ENCODE data around the gene DSCAML1.

Gene DSCAML1

DNA sequence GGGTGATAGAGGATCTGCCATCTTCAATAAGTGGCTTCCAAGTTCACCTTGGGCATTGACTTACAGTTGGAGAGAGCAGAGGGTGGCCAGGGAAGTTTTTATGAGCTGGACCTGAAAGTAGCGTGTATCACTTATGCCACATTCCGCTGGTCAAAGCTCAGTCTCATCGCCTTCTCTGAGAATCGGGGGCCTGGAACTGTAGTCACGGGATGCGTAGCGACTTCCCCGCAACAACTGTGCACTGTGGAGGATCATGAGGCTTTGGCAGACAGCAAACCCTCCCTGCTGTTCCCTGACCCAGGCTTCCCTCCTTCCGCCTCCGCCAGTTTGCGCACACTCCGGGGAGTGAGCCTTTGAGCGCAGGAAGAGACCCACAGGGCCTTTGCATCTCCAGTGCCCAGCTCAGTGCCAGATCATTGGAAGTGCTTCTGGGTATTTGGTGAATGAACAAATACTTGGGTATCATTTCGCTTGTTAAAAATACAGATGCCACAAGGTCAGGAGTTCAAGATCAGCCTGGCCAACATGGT, 373.9 kb downstream of the DSCAML1 start:
- H3K4me3 ChIP-seq (ENCODE audit: low read depth, low read length): no peak overlapping the region
- peaks cover 5% of the 10 kb centered on the region for H3K4me1 ChIP-seq (ENCODE audit: control insufficient read depth, insufficient read depth, low read length)
- H3K27me3 ChIP-seq (ENCODE audit: control insufficient read depth, insufficient read depth, low read length): no peaks in the 10 kb centered on the region
- no peaks in the 10 kb centered on the region for H3K36me3 ChIP-seq (ENCODE audit: control insufficient read depth, insufficient read depth, low read length)
- no peaks in the 10 kb centered on the region for H3K9me3 ChIP-seq (ENCODE audit: control insufficient read depth, insufficient read depth, low read length)
- H3K9ac ChIP-seq (ENCODE audit: low read depth, low read length): no peak overlapping the region

GRCh38 chr11:117421476-117421875, 375.5 kb downstream of the DSCAML1 start:
- Histone ChIP-seq H3K4me1 (ENCODE audit: control insufficient read depth, insufficient read depth, low read length) (peaks cover 3% of the 10 kb centered on the region), H3K27me3 (ENCODE audit: control insufficient read depth, insufficient read depth, low read length) (no peaks in the 10 kb centered on the region), H3K9ac (ENCODE audit: low read depth, low read length) (no peak overlapping the region), H3K9me3 (ENCODE audit: control insufficient read depth, insufficient read depth, low read length) (no peaks in the 10 kb centered on the region), H3K36me3 (ENCODE audit: control insufficient read depth, insufficient read depth, low read length) (no peaks in the 10 kb centered on the region), H3K4me3 (ENCODE audit: low read depth, low read length) (no peak overlapping the region)

DNA sequence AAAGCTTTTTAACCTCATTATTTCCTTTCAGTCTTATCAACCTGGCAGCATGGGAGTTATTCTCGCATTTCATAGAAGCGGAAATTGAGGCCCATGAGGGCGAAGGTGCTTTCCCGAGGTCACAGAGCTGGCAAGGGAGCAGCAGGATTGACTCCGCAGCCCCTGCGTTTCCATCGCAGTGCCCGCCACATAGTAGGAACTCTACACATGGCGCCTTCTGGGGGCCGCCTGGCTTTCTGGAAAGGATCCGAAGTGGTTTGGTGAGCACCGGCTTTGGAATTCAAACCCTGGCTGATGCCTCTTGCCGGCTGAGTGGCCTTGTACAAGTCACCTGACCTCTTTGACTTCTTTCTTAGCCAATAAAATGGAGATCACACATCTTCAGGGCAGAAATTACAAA, 376.0 kb downstream of the DSCAML1 start:
- H3K27me3 ChIP-seq (ENCODE audit: control insufficient read depth, insufficient read depth, low read length): no peaks in the 10 kb centered on the region
- no peak overlapping the region for H3K4me3 ChIP-seq (ENCODE audit: low read depth, low read length)
- peaks cover 2% of the 10 kb centered on the region for H3K4me1 ChIP-seq (ENCODE audit: control insufficient read depth, insufficient read depth, low read length)
- H3K36me3 ChIP-seq (ENCODE audit: control insufficient read depth, insufficient read depth, low read length): no peaks in the 10 kb centered on the region
- no peak overlapping the region for H3K9ac ChIP-seq (ENCODE audit: low read depth, low read length)
- no peaks in the 10 kb centered on the region for H3K9me3 ChIP-seq (ENCODE audit: control insufficient read depth, insufficient read depth, low read length)

GRCh38 chr11:117420598-117420997, 376.4 kb downstream of the DSCAML1 start:
- Histone ChIP-seq H3K27me3 (ENCODE audit: control insufficient read depth, insufficient read depth, low read length) (no peaks in the 10 kb centered on the region), H3K4me1 (ENCODE audit: control insufficient read depth, insufficient read depth, low read length) (no peaks in the 10 kb centered on the region), H3K36me3 (ENCODE audit: control insufficient read depth, insufficient read depth, low read length) (no peaks in the 10 kb centered on the region), H3K9ac (ENCODE audit: low read depth, low read length) (no peak overlapping the region), H3K9me3 (ENCODE audit: control insufficient read depth, insufficient read depth, low read length) (no peaks in the 10 kb centered on the region), H3K4me3 (ENCODE audit: low read depth, low read length) (no peak overlapping the region)

- Histone ChIP-seq H3K9ac (ENCODE audit: low read depth, low read length) (no peak overlapping the region), H3K9me3 (ENCODE audit: control insufficient read depth, insufficient read depth, low read length) (no peaks in the 10 kb centered on the region), H3K27me3 (ENCODE audit: control insufficient read depth, insufficient read depth, low read length) (no peaks in the 10 kb centered on the region), H3K4me1 (ENCODE audit: control insufficient read depth, insufficient read depth, low read length) (no peaks in the 10 kb centered on the region), H3K4me3 (ENCODE audit: low read depth, low read length) (no peak overlapping the region), H3K36me3 (ENCODE audit: control insufficient read depth, insufficient read depth, low read length) (no peaks in the 10 kb centered on the region)
Observed at GRCh38 chr11:117420143-117420485, 376.9 kb downstream of the DSCAML1 start.

- Histone ChIP-seq H3K36me3 (ENCODE audit: control insufficient read depth, insufficient read depth, low read length) (no peaks in the 10 kb centered on the region), H3K27me3 (ENCODE audit: control insufficient read depth, insufficient read depth, low read length) (no peaks in the 10 kb centered on the region), H3K9me3 (ENCODE audit: control insufficient read depth, insufficient read depth, low read length) (no peaks in the 10 kb centered on the region), H3K9ac (ENCODE audit: low read depth, low read length) (no peak overlapping the region), H3K4me3 (ENCODE audit: low read depth, low read length) (no peak overlapping the region), H3K4me1 (ENCODE audit: control insufficient read depth, insufficient read depth, low read length) (no peaks in the 10 kb centered on the region)
Observed at GRCh38 chr11:117419482-117420142, 377.4 kb downstream of the DSCAML1 start.

GRCh38 chr11:117418737-117419481, 378.1 kb downstream of the DSCAML1 start:
- H3K4me1 ChIP-seq (ENCODE audit: control insufficient read depth, insufficient read depth, low read length): no peaks in the 10 kb centered on the region
- no peak overlapping the region for H3K9ac ChIP-seq (ENCODE audit: low read depth, low read length)
- no peak overlapping the region for H3K4me3 ChIP-seq (ENCODE audit: low read depth, low read length)
- H3K9me3 ChIP-seq (ENCODE audit: control insufficient read depth, insufficient read depth, low read length): no peaks in the 10 kb centered on the region
- no peaks in the 10 kb centered on the region for H3K36me3 ChIP-seq (ENCODE audit: control insufficient read depth, insufficient read depth, low read length)
- no peaks in the 10 kb centered on the region for H3K27me3 ChIP-seq (ENCODE audit: control insufficient read depth, insufficient read depth, low read length)

GRCh38 chr11:117417856-117418255, 379.2 kb downstream of the DSCAML1 start:
- no peaks in the 10 kb centered on the region for H3K27me3 ChIP-seq (ENCODE audit: control insufficient read depth, insufficient read depth, low read length)
- H3K9me3 ChIP-seq (ENCODE audit: control insufficient read depth, insufficient read depth, low read length): no peaks in the 10 kb centered on the region
- H3K9ac ChIP-seq (ENCODE audit: low read depth, low read length): no peak overlapping the region
- H3K4me1 ChIP-seq (ENCODE audit: control insufficient read depth, insufficient read depth, low read length): no peaks in the 10 kb centered on the region
- no peak overlapping the region for H3K4me3 ChIP-seq (ENCODE audit: low read depth, low read length)
- no peaks in the 10 kb centered on the region for H3K36me3 ChIP-seq (ENCODE audit: control insufficient read depth, insufficient read depth, low read length)

DNA sequence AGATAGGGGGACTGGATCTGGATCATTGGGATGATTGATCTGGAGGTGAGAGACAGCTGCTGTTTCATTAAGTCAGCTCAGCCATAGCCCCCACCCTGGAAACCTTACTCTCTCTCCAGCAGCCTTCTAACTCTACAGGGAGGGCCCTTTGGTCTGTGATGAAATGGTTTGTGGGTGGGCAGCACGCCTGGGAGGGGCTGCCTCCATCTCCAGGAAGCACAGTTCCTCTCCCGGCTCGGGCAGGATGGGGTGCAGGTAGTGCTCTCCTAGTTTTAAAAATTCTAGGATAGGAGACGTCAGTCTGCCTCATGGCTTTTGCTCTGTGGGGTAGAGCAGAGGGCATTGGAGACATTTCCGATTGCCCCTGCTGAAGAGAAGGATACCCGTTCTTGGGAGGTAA, 379.7 kb downstream of the DSCAML1 start:
- Histone ChIP-seq H3K9me3 (ENCODE audit: control insufficient read depth, insufficient read depth, low read length) (no peaks in the 10 kb centered on the region), H3K9ac (ENCODE audit: low read depth, low read length) (no peak overlapping the region), H3K4me3 (ENCODE audit: low read depth, low read length) (no peak overlapping the region), H3K36me3 (ENCODE audit: control insufficient read depth, insufficient read depth, low read length) (no peaks in the 10 kb centered on the region), H3K27me3 (ENCODE audit: control insufficient read depth, insufficient read depth, low read length) (no peaks in the 10 kb centered on the region), H3K4me1 (ENCODE audit: control insufficient read depth, insufficient read depth, low read length) (no peaks in the 10 kb centered on the region)

GRCh38 chr11:117415358-117415896, 381.6 kb downstream of the DSCAML1 start:
- Histone ChIP-seq H3K9ac (ENCODE audit: low read depth, low read length) (no peak overlapping the region), H3K4me3 (ENCODE audit: low read depth, low read length) (no peak overlapping the region), H3K27me3 (ENCODE audit: control insufficient read depth, insufficient read depth, low read length) (no peaks in the 10 kb centered on the region), H3K36me3 (ENCODE audit: control insufficient read depth, insufficient read depth, low read length) (no peaks in the 10 kb centered on the region), H3K4me1 (ENCODE audit: control insufficient read depth, insufficient read depth, low read length) (peaks cover 2% of the 10 kb centered on the region), H3K9me3 (ENCODE audit: control insufficient read depth, insufficient read depth, low read length) (no peaks in the 10 kb centered on the region)

GRCh38 chr11:117414724-117415123, 382.3 kb downstream of the DSCAML1 start:
- Histone ChIP-seq H3K27me3 (ENCODE audit: control insufficient read depth, insufficient read depth, low read length) (no peaks in the 10 kb centered on the region), H3K4me1 (ENCODE audit: control insufficient read depth, insufficient read depth, low read length) (peaks cover 2% of the 10 kb centered on the region), H3K36me3 (ENCODE audit: control insufficient read depth, insufficient read depth, low read length) (no peaks in the 10 kb centered on the region), H3K9me3 (ENCODE audit: control insufficient read depth, insufficient read depth, low read length) (no peaks in the 10 kb centered on the region), H3K9ac (ENCODE audit: low read depth, low read length) (no peak overlapping the region), H3K4me3 (ENCODE audit: low read depth, low read length) (no peak overlapping the region)

DNA sequence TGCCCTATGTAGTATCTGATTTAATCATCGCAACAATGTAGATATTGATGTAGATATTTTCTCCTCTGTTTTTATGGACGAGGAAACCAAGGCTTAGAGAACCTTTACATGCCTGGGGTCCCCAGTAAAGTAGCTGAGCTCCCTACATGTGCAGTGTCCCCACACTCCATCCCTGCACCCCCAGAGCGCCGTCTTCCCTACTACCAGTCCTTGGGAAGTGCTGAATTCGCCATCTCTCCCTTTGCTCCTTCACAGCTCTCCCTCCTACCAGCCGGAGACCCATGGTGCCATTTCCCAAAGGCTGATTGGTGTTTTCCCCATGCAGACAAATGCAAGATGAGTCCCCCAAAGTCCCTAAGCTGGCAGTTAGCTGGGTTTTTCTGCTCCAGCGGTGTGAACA, 383.4 kb downstream of the DSCAML1 start:
- no peaks in the 10 kb centered on the region for H3K9me3 ChIP-seq (ENCODE audit: control insufficient read depth, insufficient read depth, low read length)

More for the DNA sequence above, 383.4 kb downstream of the DSCAML1 start:
- no peaks in the 10 kb centered on the region for H3K27me3 ChIP-seq (ENCODE audit: control insufficient read depth, insufficient read depth, low read length)
- no peak overlapping the region for H3K4me3 ChIP-seq (ENCODE audit: low read depth, low read length)
- peaks cover 4% of the 10 kb centered on the region for H3K36me3 ChIP-seq (ENCODE audit: control insufficient read depth, insufficient read depth, low read length)
- H3K4me1 ChIP-seq (ENCODE audit: control insufficient read depth, insufficient read depth, low read length): peaks cover 2% of the 10 kb centered on the region
- no peak overlapping the region for H3K9ac ChIP-seq (ENCODE audit: low read depth, low read length)

All from iPS-15b (cell line).